ENCODE measurements around the gene CD300A. TPM values are rescaled to one million over a fixed set of nuclear protein-coding genes. Genes with fewer than 3 reads are reported as not detected.

Gene CD300A
- total RNA-seq, 4 donors from 2014 or later: 1.2 to 4.1 (median 2.4) TPM

GRCh38 chr17:74475189-74475588 lies 8.8 kb downstream of the CD300A start:
- TF ChIP-seq POLR2A (IDR thresholded peaks at IDR 0.05; ENCODE audit: low read depth) (no peak), EP300 (IDR thresholded peaks at IDR 0.05) (no peak), CTCF (IDR thresholded peaks at IDR 0.05) (no peak), POLR2AphosphoS5 (IDR thresholded peaks at IDR 0.05) (no peak)
- Histone ChIP-seq H3K36me3 (no peaks in the 10 kb centered on the region), H3K4me3 (no peak overlapping the region), H3K4me1 (no peaks in the 10 kb centered on the region), H3K27ac (replicated peaks in 1 of 4) (no peak overlapping the region), H3K9me3 (peaks cover 0 to 13% (median 6%) of the 10 kb centered on the region in 4 donors), H3K27me3 (peaks cover 0 to 83% (median 3%) of the 10 kb centered on the region in 4 donors)
- DNase-seq (ENCODE audit: extremely low spot score): no peak
- WGBS: 82% methylated on average over 4 of the region's 4 CpGs
- intact Hi-C loops (cut with DNase I): loop anchor here (10.0 kb wide), 1 partner anchor 60 kb away; the partner anchor contains the start of gene CD300LB

- no peaks in the 10 kb centered on the region for H3K4me1 ChIP-seq
- intact Hi-C loops (cut with DNase I): loop anchor here (10.0 kb wide), 1 partner anchor 57 kb away; the partner anchor contains the start of gene CD300LB
- no peaks in the 10 kb centered on the region for H3K36me3 ChIP-seq
- no peak overlapping the region for H3K27ac ChIP-seq (replicated peaks in 1 of 4)
- H3K4me3 ChIP-seq: no peak overlapping the region
- TF ChIP-seq CTCF (IDR thresholded peaks at IDR 0.05): no peak
- TF ChIP-seq POLR2A (IDR thresholded peaks at IDR 0.05; ENCODE audit: low read depth): no peak
- no peak for TF ChIP-seq POLR2AphosphoS5 (IDR thresholded peaks at IDR 0.05)
- TF ChIP-seq EP300 (IDR thresholded peaks at IDR 0.05): no peak
- H3K9me3 ChIP-seq: peaks cover 0 to 13% (median 6%) of the 10 kb centered on the region in 4 donors
- WGBS: 66% methylated on average over 4 of the region's 4 CpGs
- no peak for DNase-seq (ENCODE audit: extremely low spot score)
- peaks cover 0 to 82% (median 1%) of the 10 kb centered on the region in 4 donors for H3K27me3 ChIP-seq
These were observed 11.0 kb downstream of the CD300A start for GRCh38 chr17:74477411-74477810.

GRCh38 chr17:74478420-74479100 lies 12.1 kb downstream of the CD300A start:
- WGBS: 43% methylated on average over 6 of the region's 6 CpGs
- Histone ChIP-seq H3K27ac (replicated peaks in 1 of 4) (no peak overlapping the region), H3K36me3 (no peaks in the 10 kb centered on the region), H3K27me3 (peaks cover 0 to 79% (median 1%) of the 10 kb centered on the region in 4 donors), H3K9me3 (peaks cover 0 to 13% (median 6%) of the 10 kb centered on the region in 4 donors), H3K4me3 (no peak overlapping the region), H3K4me1 (no peaks in the 10 kb centered on the region)
- no peak for DNase-seq (ENCODE audit: extremely low spot score)
- intact Hi-C loops (cut with DNase I): loop anchor here (10.0 kb wide), 1 partner anchor 56 kb away; the partner anchor contains the start of gene CD300LB
- no peak for TF ChIP-seq EP300 (IDR thresholded peaks at IDR 0.05)
- no peak for TF ChIP-seq CTCF (IDR thresholded peaks at IDR 0.05)
- TF ChIP-seq POLR2AphosphoS5 (IDR thresholded peaks at IDR 0.05): no peak
- TF ChIP-seq POLR2A (IDR thresholded peaks at IDR 0.05; ENCODE audit: low read depth): no peak

GRCh38 chr17:74480290-74480689 lies 13.9 kb downstream of the CD300A start:
- no peak overlapping the region for H3K27ac ChIP-seq (replicated peaks in 1 of 4)

More at GRCh38 chr17:74480290-74480689, 13.9 kb downstream of the CD300A start:
- no peaks in the 10 kb centered on the region for H3K4me1 ChIP-seq
- DNase-seq (ENCODE audit: extremely low spot score): no peak
- peaks cover 0 to 77% (median 0%) of the 10 kb centered on the region in 4 donors for H3K27me3 ChIP-seq
- no peak for TF ChIP-seq EP300 (IDR thresholded peaks at IDR 0.05)
- TF ChIP-seq CTCF (IDR thresholded peaks at IDR 0.05): no peak
- no peak for TF ChIP-seq POLR2AphosphoS5 (IDR thresholded peaks at IDR 0.05)
- TF ChIP-seq POLR2A (IDR thresholded peaks at IDR 0.05; ENCODE audit: low read depth): no peak
- peaks cover 0 to 13% (median 6%) of the 10 kb centered on the region in 4 donors for H3K9me3 ChIP-seq
- WGBS: 60% methylated on average over 8 of the region's 8 CpGs
- no peaks in the 10 kb centered on the region for H3K36me3 ChIP-seq
- intact Hi-C loops (cut with DNase I): no loop called here
- H3K4me3 ChIP-seq: no peak overlapping the region

Data from esophagus muscularis mucosa (tissue), 4 donors.